HG03378 (cell line): ENCODE measurements around the gene NCKAP1.

Experiments used
- ATAC-seq: cut with Tn5 transposase; IDR thresholded peaks from one replicate; pipeline ENCODE4 v1.9.1; 2021; ENCODE audit warnings: mild to moderate bottlenecking, moderate library complexity; ENCODE audit not compliant: unreplicated experiment

NCKAP1 gene

DNA sequence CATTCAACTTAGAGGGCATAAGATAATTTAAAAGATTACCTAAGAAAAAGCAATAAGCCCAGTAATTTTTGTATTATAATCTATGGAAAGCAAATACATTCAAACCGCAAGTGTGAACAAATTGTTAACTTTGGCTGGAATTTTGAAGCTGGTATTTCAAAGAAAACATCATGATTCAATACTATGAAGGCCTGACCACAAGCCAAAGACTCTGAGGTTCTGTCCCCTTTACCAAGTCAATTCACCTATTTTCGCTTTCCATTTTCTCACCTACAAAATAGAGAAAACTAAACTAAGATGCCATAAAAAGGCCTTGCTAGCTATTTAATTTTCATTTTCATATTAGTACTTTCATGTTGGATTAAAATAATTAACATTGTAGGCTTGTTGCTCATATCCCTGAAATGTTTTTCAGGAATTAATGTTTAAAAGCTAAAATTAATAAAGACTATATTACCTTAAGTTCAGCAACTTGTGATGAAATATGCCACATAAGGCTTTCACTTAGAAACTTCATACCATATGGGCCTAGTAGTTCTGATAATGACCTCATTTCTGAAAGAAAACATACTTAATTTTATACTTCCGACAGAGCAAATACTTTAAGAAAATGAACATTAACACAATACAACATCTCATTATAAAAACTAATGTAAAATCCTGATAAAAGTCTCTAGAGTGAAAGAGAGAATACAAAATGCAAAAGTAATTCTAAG is 86.2 kb downstream of the NCKAP1 start:
- ATAC-seq: no peak

DNA sequence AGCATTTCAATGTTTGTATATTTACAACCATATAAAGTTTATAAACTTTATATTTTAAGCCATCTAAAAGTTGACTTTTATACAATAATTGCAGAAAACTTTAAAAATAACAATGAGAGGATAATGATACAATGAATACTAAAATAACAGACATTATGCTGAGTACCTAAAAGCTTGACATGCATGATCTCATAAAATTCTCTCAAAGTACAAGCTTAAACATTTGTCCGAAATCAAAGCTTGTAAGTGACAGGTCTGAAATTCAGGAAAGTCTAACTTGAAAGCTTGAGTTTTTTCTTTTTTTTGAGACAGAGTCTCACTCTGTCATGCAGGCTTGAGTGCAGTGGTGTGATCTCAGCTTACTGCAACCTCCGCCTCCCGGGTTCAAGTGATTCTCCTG is 87.7 kb downstream of the NCKAP1 start:
- ATAC-seq: no peak

DNA sequence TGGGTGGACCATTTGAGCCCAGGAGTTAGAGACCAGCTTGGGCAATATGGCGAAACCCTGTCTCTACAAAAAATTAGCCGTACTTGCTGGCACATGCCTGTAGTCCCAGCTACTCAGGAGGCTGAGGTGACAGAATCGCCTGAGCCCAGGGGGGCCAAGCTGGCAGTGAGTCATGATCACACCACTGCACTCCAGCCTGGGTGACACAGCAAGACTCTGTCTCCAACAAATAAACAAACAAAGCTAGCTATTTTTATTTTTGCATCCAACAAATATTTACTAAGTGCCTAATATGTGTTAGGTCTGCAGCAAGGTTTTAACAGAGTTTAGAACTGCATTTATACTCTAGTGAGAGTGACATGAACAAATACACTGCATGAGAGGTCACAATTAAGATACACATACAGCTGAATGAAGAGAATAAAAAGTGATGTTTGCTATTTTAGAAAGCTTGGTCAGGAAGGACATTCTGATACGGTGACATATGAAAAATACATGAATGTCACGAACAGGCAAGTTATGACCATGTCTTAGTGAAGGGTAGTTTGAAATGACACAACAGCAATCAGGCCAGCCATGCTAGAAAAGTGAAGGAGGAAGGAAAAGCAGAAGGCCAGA is 88.6 kb downstream of the NCKAP1 start:
- ATAC-seq: no peak

DNA sequence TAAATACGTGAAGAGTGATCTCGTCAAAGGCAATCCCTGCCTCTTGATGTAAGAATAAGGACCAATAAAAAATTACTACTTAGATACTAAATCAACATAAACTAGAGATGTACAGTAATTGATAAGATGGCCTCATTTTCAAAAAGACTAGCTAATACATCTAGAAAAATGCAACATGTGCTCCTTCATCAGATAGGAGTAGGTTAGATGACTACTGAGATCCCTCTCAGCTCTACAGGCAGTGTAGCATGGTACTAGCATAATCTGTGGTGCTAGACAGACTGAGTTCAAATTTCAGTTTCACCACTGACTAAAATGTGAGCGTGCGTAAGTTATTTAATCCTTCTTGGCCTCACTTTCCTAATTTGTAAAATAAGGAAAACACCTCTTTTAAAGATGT is 89.2 kb downstream of the NCKAP1 start:
- no peak for ATAC-seq

DNA sequence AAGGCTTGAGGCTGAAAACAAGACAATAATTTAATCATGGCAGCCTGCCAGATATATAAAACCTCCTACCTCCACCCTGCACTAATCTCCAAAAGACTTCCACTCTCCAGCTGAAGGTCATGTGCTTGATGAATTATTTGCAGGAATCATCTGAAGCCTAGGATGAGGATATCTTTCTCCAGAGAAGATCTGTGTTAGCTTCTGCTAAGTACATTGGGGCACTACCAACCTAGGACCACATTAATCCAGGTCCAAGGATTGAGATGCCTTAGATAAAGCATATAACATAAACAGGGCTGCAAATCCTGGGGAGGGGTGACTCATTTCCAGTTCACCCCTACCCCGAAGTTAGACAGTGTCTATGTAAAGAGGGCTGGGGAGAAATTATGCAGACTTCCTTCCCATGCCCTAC is 91.3 kb downstream of the NCKAP1 start:
- no peak for ATAC-seq

DNA sequence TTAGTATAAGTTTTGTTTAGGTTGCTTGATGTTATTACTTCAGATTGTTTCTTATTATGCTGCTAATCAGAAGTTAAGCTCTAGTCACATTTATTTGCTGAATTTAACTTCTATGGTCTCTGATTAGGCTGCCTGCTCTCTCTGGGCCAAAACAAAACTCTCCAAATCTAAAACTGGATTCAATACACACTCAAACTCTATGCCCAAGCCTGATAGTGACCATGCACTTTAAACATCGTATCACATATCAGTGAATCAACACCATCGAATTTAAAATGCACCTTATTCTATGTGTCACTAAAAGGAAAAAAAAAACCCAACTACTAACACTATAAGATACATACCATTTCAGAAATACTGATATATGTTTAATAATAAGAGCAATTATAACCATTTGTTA is 94.9 kb downstream of the NCKAP1 start:
- ATAC-seq: no peak

DNA sequence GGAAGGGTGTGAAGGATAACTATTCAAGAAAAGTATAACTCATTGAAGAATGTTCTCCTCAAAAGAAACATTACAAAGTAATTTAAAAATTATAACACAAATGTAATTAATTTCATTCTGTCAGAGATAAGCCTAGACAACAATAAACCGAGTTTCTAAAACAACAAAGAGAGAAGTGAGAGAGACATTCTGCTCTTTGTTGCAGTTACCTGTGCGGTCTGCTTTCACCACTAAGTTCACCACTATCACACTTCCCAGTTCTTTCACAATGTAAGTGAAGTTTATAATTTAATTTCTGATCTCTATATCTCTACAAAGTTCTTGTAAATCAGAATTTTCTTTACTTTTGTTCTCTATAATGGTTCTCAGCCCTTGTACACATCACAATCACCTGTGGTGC is 95.5 kb downstream of the NCKAP1 start:
- ATAC-seq: no peak

DNA sequence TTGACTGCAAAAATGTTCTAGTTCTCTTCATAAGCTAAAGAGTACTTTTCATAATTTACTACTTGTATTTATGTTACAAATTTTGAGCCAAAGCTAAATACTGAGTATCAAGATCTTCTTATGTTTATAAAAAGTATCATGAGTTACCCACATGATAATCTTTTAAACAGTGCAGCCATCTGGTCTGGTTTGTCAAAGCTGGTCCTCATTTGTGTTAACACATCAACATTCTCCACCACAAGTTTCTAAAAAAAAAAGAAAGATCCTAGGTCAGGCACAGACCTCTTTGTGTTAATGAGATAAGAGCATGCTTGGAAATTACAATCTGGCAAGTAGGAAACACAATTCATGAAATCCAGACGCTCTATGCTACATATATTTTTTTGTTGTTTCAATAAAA is 96.3 kb downstream of the NCKAP1 start:
- ATAC-seq: no peak

DNA sequence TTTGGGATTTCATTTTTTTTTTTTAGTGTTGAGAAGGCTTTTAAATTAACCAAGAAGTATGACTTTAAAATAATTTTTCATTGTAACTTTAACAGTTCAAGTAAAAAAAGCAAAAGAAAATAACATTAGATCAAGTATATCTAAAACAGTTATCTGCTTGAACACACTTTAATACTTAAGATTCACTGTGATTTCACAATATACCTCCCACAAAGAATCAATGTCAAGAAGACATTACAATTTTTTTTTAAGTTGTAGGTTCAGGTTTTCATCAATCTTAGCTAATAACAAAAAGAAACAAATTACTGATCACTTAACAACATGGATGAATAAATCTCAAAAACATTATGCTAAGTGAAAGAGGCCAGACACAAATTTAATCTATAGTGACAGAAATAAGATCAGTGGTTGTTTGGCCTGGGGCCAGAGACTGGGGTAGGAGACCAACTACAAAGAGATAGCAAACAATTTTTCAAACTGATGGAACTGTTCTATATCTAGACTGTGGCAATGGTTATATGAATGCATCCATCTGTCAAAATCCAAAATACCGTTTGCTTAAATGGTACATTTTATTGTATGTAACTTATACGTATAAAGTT is 97.0 kb downstream of the NCKAP1 start:
- ATAC-seq: no peak

DNA sequence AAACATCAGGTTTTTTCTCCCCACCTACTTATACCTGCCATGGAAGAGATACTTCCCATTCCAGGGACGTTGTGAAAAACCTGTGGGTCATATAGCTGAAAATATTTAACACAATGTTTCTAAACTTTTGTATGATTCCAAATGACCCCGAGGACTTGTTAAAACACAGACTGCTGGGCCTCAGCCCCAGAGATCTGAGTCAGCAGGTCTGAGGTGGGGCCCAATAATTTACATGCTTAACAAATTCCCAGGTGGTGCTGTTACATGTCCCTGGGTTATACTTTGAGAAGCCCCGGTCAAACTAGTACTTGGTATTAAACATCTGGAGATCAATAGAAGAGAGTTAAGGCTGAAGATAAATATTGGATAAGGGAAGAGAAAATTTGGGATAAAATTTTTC is 100.4 kb downstream of the NCKAP1 start:
- no peak for ATAC-seq

DNA sequence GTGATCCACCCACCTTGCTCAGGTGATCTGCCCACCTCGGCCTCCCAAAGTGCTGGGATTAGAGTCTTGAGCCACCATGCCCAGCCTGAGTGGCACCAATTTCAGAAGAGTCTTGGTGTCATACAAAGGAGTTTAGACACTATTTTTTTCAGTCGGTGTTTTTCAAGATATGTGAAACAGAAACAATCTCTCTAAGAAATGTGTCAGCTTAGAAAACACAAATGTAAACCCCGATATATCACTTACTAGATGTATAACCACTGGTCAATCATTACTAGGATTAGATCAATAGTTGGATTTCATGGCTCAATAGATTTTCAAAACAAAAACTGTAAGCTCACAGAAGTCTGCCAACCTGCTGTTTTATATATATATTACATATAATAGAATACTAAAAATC is 104.6 kb downstream of the NCKAP1 start:
- ATAC-seq: peak; percentile 72

DNA sequence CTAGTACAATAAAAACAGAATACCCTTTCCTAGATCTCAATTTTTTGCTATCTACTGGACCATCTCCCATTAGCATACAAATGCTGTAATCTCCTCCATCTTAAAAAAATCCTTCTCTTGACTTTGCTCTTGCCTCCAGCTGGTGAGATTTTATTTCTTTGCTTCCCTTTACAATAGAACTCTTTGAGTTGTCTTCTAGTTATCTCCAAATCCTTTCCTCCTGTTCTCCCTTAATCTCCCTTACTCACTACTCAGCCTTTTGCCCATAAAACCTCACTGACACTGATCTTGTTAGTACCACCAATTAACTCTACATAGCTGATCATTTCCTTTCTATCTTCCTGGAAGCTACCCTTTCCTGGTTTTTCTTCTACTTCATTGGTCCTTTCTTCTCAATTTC is 108.3 kb downstream of the NCKAP1 start:
- no peak for ATAC-seq

DNA sequence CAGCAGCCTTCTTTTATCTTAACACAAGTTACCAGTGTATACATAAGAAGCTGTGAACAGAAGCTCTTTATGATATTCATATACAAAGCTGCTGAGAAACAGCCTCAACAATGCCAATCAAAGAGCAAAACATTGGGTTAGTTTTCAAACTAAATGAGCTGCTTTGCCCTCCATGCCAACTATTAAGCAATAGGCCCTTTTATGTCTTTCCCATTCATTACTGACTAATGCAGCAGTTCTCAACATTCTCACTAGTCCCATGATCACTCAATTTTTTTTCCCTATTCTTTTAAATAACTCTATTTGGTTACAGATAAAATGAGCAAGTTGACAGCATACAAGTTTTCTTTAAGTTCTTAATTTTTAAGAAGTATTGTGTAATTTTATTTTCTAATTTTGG is 114.0 kb downstream of the NCKAP1 start:
- ATAC-seq: no peak

DNA sequence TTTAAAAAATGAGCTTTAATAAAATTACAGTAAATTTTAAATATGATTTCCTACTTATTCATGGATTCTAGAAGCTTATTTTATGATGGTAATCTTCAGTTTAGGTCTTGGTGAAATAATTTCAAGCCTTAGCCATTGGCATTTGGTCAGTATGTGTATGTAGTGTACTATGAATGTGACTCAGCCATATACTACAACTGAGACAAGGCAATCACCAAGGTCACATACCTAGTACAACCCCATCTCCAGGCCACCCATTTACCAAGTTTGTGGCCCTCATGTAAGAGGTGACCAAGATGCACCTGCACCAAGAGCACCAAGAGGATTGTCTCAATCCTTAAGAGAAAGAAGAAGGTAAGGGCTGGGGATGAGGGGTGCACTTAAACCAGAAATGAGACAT is 117.0 kb downstream of the NCKAP1 start:
- ATAC-seq: peak; percentile 50

DNA sequence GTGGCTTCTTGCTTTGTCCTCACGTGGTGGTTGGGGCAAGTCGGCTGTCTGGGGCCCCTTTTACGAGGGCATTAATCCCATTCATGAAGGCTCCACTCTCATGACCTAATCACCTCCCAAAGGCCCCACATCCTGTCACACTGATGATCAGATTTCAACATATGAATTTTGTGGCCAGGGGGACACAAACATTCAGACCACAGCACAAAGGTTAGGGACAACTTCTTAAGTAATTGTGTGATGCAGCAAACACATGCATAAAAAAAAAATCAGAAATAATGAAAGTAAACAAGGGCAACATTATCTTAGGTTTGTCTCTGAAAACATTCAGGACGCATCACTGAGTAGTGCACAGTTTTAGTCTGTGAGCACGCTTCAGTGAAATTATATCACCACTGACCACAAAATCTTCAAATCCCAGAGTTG is 117.6 kb downstream of the NCKAP1 start:
- peak; percentile 62 for ATAC-seq

DNA sequence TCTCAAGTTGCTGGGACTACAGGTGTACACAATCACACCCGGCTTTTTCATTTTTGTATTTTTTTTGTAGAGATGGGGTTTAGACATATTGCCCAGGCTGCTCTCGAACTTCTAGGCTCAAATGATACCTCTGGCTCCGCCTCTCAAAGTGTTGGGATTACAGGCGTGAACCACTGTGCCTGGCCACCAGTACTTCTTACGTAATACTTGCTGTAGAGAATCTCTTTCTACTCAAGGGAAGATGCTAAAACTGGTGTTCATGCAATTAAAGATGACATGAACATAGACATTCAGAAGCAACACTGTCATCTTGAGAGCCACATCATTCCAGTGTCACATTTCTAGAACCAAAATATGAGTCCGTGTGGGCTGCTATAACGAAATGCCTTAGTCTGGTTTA is 118.2 kb downstream of the NCKAP1 start:
- ATAC-seq: no peak

DNA sequence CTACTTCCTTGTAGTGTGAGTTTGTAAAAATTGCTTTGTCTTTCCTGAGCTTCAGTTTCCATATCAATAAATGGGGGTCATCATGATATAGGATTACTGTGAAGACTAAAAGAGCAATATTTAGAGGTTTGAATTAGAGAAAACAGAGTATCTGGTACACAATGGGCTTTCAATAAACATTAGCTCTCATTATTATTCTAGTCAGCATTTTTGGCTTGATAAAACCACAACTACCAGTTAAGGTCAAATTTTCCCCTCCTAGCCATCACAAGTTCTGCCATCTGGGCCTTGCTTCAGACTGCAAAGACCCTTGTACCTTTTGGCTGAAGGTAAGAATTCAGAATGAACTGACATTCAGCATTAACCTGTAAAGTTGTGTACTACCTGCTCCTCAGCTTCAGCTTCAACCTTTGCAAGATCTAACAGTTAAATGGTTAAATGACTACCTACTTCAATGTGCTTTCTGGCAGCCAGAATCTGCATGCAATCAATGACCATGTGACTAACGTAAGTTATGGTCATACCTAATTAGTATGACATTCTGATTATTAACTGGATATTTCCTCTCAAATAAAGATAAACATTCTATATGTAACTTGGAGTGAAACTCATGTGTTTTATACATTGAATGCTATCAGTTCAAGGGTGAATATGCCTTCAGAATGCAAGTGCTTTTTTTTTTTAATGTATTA is 119.2 kb downstream of the NCKAP1 start:
- no peak for ATAC-seq

DNA sequence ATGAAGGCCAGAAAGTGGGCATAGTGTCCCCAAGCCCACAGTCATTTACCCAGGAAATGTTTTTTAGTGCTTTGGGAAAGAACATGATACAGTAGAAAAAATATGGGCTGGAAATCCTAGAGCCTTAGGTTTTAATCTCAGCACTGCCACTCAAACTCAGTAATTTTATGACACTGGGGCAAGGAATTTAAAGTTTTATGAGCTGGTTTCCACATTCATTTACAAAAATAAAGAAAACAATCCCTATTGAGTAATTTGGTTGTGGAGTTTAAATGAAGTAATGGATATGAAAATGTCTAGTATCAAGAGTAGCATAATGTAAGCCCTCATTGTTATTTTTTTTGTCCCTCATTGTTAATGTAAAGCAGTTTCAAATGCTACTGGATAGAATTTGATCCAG is 120.3 kb downstream of the NCKAP1 start:
- ATAC-seq: no peak

DNA sequence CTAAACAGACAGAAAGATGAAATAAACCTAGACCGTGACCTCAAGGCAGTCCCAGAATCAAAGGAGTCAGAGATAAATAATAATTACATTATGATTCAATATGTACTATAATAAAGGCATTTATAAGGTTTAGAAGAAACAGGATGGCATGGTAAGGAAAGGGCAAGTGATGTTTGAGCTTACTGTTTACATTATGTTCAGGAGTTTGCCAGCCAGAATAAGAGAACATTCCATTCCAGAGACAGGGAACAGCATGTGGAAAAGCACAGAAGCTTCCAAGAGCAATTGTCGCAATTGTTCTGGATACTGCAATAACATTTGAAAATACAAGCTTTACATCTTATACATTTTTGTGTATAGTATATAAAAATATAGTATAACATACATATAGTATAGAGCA is 121.8 kb downstream of the NCKAP1 start:
- ATAC-seq: no peak

DNA sequence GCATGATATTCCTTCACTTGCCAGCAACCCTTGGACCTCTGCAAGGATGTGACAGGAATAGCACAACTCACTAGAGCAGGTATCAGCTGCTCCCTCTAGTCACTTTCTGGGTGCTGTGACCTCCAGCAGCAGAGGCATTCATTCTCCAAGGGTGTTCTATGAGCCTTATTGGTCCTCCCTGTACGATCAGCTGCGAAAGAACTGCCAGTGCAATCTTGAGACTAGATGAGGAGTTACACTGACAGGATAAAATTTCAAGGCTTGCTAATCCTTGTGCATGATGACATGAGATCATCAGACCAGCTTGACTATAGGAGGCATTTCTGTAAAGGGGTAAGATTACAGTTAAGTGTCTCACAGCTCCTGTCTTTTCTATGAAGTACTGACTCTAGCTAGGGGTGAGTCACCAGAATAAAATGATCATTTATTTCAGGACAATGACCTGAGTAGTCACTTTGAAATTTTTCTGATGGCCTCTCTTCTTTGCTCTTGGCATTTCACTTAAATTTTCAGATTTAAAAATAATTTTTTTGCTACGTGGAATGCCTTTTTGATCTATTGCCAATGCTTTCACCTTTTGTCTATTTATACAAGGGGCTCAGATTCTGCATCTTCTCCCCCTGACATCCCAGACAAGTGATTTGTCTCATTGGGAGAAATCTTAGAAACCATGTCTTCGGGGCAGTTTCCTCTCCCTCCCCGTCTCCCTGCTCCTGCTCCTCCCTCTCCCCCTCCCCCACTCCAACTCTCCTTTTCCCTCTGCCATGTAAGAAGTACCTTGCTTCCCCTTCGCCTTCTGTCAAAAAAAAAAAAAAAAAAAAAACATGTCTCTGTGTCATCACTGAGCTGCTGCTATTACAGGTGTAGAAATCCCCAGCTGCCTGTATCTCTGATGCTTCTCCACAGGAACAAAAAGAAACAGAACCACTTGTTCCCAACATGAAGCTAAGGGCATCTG is 122.6 kb downstream of the NCKAP1 start:
- ATAC-seq: no peak

DNA sequence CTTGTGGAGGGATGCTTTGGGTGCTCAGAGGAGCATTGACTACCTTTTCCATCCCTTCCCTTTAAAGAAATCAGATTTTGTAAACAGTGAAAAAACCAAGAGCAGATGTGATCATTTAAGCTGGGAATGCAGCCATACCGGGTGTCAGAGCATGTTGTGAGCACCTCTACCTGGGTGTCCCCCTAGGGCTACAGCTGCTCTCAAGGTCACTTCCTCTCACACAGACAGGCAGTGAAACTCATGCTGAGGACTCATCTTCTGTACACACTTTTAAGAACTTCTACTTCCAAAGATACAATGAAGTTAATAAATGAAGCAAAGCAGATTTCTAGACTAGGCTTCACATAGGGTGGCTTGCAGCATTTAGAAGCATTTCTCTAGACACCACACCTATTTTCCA is 123.4 kb downstream of the NCKAP1 start:
- ATAC-seq: no peak
